Panc1 (cell line): ENCODE results near the gene TANGO2. TPM values are rescaled to one million over a fixed set of nuclear protein-coding genes. Genes with fewer than 3 reads are reported as not detected.

Experiments used
- ATAC-seq: fragments of 200-7000 bp; cut with Tn5 transposase; 2 replicates; pipeline ENCODE4 v1.9.1; 2020; ENCODE audit warnings: mild to moderate bottlenecking, moderate library complexity
- BruUV-seq: library from RNA; stranded (reverse); fragments of 400-500 nt; replicated peaks from 2 replicates; lab custom pipeline; 2021; lab: Mats Ljungman, UMichigan
- CTCF ChIA-PET: fragments of 300-600 bp; sonication (Branson Sonifier 250); formaldehyde crosslinking; loops from one replicate; lab custom pipeline; 2022; ENCODE audit warnings: antibody characterized with exemption; lab: Charles Lee
- POLR2A ChIA-PET: fragments of 300-600 bp; sonication (Branson Sonifier 250); formaldehyde crosslinking; loops from one replicate; lab custom pipeline; 2022; ENCODE audit warnings: antibody characterized with exemption; lab: Charles Lee
- DNase-seq: peaks from one replicate; pipeline ENCODE4 v3.0.0-alpha.2; 2010; ENCODE audit warnings: low read depth, low spot score
- H3K27ac ChIP-seq: 2 replicates; pipeline ENCODE4 v1.5.1; 2011; ENCODE audit warnings: mild to moderate bottlenecking, low read length, inconsistent platforms
- H3K27me3 ChIP-seq: fragments of 200-500 bp; sonication (Bioruptor generic); 2 replicates; pipeline ENCODE4 v1.6.0; 2014; ENCODE audit warnings: low read length, inconsistent platforms; ENCODE audit not compliant: control insufficient read depth, insufficient read depth
- H3K36me3 ChIP-seq: fragments of 200-500 bp; sonication (Bioruptor generic); 2 replicates; pipeline ENCODE4 v1.5.1; 2014; ENCODE audit warnings: inconsistent platforms, mild to moderate bottlenecking, low read length, moderate library complexity; ENCODE audit not compliant: control insufficient read depth, insufficient read depth
- H3K4me1 ChIP-seq: 2 replicates; pipeline ENCODE4 v1.5.1; 2011; ENCODE audit warnings: inconsistent platforms, mild to moderate bottlenecking, low read length, moderate library complexity; ENCODE audit not compliant: control insufficient read depth, insufficient read depth
- H3K4me3 ChIP-seq, 2 experiments: 2 replicates each; pipeline ENCODE4 v1.5.1; 2011 to 2012; ENCODE audit warnings: low read depth in 2 of 2, low read length in 2 of 2, mild to moderate bottlenecking in 2 of 2, inconsistent platforms in 1 of 2, moderate library complexity in 1 of 2
- H3K9me3 ChIP-seq: fragments of 200-500 bp; sonication (Bioruptor generic); 2 replicates; pipeline ENCODE4 v1.5.1; 2014; ENCODE audit warnings: low read depth, mild to moderate bottlenecking, inconsistent platforms, low read length, moderate library complexity; ENCODE audit not compliant: control insufficient read depth, insufficient read depth
- POLR2AphosphoS5 ChIP-seq: IDR thresholded peaks from 2 replicates; pipeline ENCODE4 v1.6.1; 2012; ENCODE audit warnings: mild to moderate bottlenecking, low read depth, low read length, moderate library complexity
- SIN3A ChIP-seq: IDR thresholded peaks from 2 replicates; pipeline ENCODE4 v1.6.1; 2012; ENCODE audit warnings: low read depth, mild to moderate bottlenecking, low read length, moderate library complexity, borderline replicate concordance; ENCODE audit not compliant: insufficient read depth
- TCF7L2 ChIP-seq: IDR thresholded peaks from 2 replicates; pipeline ENCODE4 v1.6.1; 2011; ENCODE audit warnings: mild to moderate bottlenecking, low read depth, low read length, inconsistent platforms
- in situ Hi-C: cut with HindIII; loops from 2 replicates; pipeline ENCODE4 v1.10.0; 2016; ENCODE audit warnings: low sequenced_read_pairs, low pct_unique_long_range_greater_than_20kb
- intact Hi-C: fragments of 100-400 bp; cut with micrococcal nuclease; formaldehyde crosslinking; loops from one replicate; pipeline ENCODE4 v1.10.0; 2022; ENCODE audit not compliant: unreplicated experiment
- total RNA-seq: library from RNA; stranded (reverse); gene quantifications from one replicate; pipeline ENCODE4 v1.2.1, GENCODE V29; 2021; ENCODE audit not compliant: unreplicated experiment
- TF ChIP-seq, protein P1 (sequence below): fragments of 450-650 bp; IDR thresholded peaks from 2 replicates; pipeline ENCODE4 v1.5.1; 2017; ENCODE audit warnings: mild to moderate bottlenecking
- TF ChIP-seq, protein P2 (sequence below), 2 experiments: IDR thresholded peaks; 2 replicates each; pipeline ENCODE4 v1.6.1; 2011 to 2012; ENCODE audit warnings: low read depth in 2 of 2, control low read depth in 1 of 2, low read length in 1 of 2, mild to moderate bottlenecking in 1 of 2, moderate library complexity in 1 of 2; ENCODE audit not compliant: insufficient read depth in 1 of 2

TANGO2 gene
- total RNA-seq, 1 experiment from 2014 or later: 32.2 TPM

- DNase-seq (no peak), ATAC-seq (no peak)
- no peaks in the 10 kb centered on the region for H3K27me3 ChIP-seq
- peak overlapping the region; percentile 76 for H3K27ac ChIP-seq
- TF ChIP-seq POLR2AphosphoS5 (no peak), TCF7L2 (no peak), SIN3A (no peak)
- TF ChIP-seq, protein P1, sequence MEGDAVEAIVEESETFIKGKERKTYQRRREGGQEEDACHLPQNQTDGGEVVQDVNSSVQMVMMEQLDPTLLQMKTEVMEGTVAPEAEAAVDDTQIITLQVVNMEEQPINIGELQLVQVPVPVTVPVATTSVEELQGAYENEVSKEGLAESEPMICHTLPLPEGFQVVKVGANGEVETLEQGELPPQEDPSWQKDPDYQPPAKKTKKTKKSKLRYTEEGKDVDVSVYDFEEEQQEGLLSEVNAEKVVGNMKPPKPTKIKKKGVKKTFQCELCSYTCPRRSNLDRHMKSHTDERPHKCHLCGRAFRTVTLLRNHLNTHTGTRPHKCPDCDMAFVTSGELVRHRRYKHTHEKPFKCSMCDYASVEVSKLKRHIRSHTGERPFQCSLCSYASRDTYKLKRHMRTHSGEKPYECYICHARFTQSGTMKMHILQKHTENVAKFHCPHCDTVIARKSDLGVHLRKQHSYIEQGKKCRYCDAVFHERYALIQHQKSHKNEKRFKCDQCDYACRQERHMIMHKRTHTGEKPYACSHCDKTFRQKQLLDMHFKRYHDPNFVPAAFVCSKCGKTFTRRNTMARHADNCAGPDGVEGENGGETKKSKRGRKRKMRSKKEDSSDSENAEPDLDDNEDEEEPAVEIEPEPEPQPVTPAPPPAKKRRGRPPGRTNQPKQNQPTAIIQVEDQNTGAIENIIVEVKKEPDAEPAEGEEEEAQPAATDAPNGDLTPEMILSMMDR: no peak
- TF ChIP-seq, protein P2, sequence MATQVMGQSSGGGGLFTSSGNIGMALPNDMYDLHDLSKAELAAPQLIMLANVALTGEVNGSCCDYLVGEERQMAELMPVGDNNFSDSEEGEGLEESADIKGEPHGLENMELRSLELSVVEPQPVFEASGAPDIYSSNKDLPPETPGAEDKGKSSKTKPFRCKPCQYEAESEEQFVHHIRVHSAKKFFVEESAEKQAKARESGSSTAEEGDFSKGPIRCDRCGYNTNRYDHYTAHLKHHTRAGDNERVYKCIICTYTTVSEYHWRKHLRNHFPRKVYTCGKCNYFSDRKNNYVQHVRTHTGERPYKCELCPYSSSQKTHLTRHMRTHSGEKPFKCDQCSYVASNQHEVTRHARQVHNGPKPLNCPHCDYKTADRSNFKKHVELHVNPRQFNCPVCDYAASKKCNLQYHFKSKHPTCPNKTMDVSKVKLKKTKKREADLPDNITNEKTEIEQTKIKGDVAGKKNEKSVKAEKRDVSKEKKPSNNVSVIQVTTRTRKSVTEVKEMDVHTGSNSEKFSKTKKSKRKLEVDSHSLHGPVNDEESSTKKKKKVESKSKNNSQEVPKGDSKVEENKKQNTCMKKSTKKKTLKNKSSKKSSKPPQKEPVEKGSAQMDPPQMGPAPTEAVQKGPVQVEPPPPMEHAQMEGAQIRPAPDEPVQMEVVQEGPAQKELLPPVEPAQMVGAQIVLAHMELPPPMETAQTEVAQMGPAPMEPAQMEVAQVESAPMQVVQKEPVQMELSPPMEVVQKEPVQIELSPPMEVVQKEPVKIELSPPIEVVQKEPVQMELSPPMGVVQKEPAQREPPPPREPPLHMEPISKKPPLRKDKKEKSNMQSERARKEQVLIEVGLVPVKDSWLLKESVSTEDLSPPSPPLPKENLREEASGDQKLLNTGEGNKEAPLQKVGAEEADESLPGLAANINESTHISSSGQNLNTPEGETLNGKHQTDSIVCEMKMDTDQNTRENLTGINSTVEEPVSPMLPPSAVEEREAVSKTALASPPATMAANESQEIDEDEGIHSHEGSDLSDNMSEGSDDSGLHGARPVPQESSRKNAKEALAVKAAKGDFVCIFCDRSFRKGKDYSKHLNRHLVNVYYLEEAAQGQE (IDR thresholded peaks at IDR 0.05; ENCODE audit: insufficient read depth in 1 of 2, low read depth in 2 of 2, low read length in 1 of 2): no peak
- ChIA-PET CTCF (no interaction called here), POLR2A (interaction anchor here (0.6 kb wide), 1 partner anchor 218 kb away, joined by 9 read pairs; no protein-coding TSS in a partner anchor)
- no peaks in the 10 kb centered on the region; the same call in 1 of the 2 replicates for H3K36me3 ChIP-seq
- in situ Hi-C loops: no loop called here
- H3K9me3 ChIP-seq: no peaks in the 10 kb centered on the region
- H3K4me3 ChIP-seq: peak overlapping the region; percentile 61 to 81; a peak in 3 of 4 replicates
- BruUV-seq: no TSS peak
- intact Hi-C loops: no loop called here
- peaks cover 3% of the 10 kb centered on the region; the same call in 1 of the 2 replicates for H3K4me1 ChIP-seq
Measured at GRCh38 chr22:20019661-20020532, 1.0 kb upstream of the TANGO2 start.

- TF ChIP-seq TCF7L2 (no peak), POLR2AphosphoS5 (no peak), SIN3A (no peak; the same call in 1 of the 2 replicates)
- TF ChIP-seq, protein P2 (IDR thresholded peaks at IDR 0.05; ENCODE audit: insufficient read depth in 1 of 2, low read depth in 2 of 2, low read length in 1 of 2): no peak
- TF ChIP-seq, protein P1: no peak
- CTCF ChIA-PET: no interaction called here
- intact Hi-C loops: no loop called here
- in situ Hi-C loops: no loop called here
- Histone ChIP-seq H3K36me3 (no peaks in the 10 kb centered on the region; the same call in 1 of the 2 replicates), H3K27ac (peak overlapping the region; percentile 81), H3K4me1 (peaks cover 3% of the 10 kb centered on the region; the same call in 1 of the 2 replicates), H3K27me3 (no peaks in the 10 kb centered on the region), H3K4me3 (peak overlapping the region; percentile 70 to 81), H3K9me3 (no peaks in the 10 kb centered on the region)
- ATAC-seq (0 out of 2 replicates have a peak, but pooled peaks have one; percentile 11), DNase-seq (no peak)
- POLR2A ChIA-PET: interaction anchor here (0.6 kb wide), 1 partner anchor 13 kb away, joined by 3 read pairs; no protein-coding TSS in a partner anchor
- no TSS peak for BruUV-seq
Measured at GRCh38 chr22:20021196-20022181, 579 bp downstream of the TANGO2 start.
